ENCODE results near the gene SV2B. TPM values are rescaled to one million over a fixed set of nuclear protein-coding genes. Genes with fewer than 3 reads are reported as not detected.

Gene SV2B
- polyA plus RNA-seq, 1 donor = 0.67 TPM

DNA sequence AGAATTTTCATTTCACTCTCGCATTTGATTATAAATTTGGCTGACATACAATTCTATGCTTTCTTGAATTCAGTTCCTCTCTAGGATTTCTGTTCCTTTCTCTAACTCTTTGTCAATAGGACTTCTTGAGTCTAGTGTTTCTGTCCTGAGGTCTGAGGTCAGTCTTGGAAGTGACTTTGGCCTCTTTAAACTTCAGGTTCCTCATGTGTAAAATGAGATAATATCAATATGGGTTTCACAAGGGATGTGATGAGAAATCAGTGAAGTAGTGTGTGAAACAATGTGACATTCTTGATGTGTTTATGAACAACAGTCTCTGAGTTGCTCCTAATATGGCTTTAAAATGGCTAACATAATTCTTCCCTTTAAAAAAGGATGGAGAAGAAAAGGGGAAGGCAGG is 92.2 kb downstream of the SV2B start:
- no peak for DNase-seq

- DNase-seq = no peak
Observed at GRCh38 chr15:91192690-91193377, 92.8 kb downstream of the SV2B start.

- no peak for DNase-seq
Observed at GRCh38 chr15:91193378-91193720, 93.3 kb downstream of the SV2B start.

DNA sequence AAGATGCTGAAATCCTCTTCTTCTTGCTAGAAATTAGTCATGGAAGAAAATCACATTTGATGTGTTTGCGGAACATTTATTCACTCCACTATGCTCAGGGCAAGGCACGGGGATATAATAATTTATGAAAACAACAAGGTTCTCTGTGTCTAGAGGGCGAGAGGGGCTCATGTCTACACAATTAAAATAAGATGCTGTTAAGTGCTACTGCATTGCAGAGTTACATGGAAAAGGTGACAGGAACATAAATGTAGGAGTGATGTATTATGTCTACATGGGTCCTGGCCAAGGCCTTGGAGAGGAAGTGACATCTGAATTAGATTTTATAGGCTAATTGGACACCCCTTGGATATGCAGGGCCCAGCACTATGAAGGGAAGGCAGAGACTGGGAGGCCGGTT is 96.1 kb downstream of the SV2B start:
- DNase-seq = no peak

DNA sequence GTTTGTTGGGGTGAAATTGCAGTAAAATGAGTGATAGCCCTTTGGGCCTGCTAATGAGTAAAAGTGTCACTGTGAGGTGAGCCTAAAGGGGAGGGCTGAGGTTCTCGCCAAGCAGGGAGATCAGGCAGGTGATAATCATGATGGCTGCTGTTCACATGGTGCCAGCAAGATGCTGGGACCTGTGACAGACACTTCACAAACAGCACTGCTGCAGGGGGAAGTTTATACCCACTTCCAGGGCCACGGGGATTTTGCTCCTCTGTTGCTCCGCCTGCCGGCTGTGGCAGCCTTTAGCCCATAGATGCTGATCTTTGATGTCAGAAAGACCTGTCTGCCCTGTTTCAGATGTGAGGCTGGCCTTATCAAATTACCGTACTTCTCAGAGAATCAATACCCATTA is 96.7 kb downstream of the SV2B start:
- no peak for DNase-seq

- DNase-seq = no peak
Observed at GRCh38 chr15:91199511-91199910, 99.5 kb downstream of the SV2B start.

DNA sequence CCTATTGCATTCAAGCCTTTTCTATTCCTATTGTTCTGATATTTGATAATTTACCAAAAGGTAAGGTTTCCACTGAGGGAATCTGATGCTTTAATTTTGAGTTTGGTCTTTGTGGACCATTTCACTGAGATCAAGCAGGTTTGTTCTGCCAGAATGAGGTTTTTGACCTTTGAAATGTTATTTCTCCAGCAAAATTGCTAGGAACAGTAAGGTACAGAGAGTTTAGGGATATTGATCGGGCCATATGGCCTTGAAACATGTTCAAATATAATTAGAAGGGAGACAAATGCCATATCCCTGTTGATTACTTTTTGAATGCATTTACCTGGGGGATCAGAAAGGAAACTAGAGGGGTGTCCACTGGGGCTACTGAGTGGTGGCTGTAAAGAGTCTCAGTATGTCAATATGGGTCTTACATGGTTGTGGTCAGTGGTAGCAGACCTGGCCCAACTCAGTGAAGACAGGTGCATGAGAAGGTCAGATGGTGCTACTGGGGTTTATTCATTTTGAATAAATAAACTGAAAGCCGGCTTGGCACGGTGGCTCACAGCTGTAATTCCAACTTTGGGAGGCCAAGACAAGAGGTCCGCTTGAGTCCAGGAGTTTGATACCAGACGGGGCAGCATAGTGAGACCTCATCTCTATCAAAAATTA is 100.2 kb downstream of the SV2B start:
- no peak for DNase-seq

DNA sequence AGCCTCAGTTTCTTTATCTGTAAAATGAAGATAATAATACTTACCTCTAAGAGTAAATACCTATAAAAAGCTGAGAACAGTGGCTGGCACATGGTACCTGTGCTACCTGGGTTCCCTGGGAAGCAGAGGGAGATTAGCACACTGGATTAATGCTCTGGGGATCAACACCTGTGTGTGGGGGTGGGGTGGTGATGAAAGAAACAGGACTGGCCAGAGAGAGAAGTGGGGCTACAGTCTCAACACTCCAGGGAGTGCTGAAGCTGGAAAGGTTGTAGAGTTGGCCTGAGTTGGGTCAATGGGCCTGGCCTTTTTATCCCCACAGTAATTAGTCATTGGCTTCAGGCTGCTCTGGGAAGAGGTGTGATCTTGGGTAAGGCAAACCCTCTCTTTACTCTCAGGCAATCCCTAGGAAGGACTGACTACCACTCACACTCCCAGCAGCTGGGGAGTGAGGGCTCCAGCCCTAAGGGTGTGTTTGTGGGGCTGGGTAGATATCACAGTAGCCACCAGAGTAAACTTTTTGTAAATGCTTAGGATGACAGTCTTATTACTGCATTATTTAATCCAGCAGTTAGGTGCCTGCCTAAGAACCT is 102.5 kb downstream of the SV2B start:
- no peak for DNase-seq

- no peak for DNase-seq
Observed at GRCh38 chr15:91203619-91204203, 103.7 kb downstream of the SV2B start.

DNA sequence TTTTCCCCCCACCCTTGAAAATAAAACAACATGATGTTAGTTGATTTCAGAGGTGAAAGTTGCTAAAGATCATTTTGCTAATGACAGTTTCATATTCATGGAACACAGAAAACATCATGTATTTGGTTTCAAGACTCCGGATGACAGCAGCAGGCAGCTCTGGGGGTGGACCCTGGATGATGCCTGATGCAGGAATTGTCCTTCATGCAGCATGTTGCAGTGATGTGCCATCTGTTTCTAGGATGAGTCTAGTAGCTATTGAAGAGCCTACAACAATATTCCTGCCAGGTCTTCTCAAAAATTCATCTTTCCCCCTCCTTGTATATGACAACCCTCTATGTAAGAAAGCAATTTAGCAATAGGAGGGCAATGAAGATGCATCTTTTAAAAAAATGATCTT is 108.3 kb downstream of the SV2B start:
- no peak for DNase-seq

- DNase-seq = no peak
Observed at GRCh38 chr15:91209318-91209717, 109.3 kb downstream of the SV2B start.

GRCh38 chr15:91209726-91210125 is 109.7 kb downstream of the SV2B start:
- DNase-seq = no peak

DNA sequence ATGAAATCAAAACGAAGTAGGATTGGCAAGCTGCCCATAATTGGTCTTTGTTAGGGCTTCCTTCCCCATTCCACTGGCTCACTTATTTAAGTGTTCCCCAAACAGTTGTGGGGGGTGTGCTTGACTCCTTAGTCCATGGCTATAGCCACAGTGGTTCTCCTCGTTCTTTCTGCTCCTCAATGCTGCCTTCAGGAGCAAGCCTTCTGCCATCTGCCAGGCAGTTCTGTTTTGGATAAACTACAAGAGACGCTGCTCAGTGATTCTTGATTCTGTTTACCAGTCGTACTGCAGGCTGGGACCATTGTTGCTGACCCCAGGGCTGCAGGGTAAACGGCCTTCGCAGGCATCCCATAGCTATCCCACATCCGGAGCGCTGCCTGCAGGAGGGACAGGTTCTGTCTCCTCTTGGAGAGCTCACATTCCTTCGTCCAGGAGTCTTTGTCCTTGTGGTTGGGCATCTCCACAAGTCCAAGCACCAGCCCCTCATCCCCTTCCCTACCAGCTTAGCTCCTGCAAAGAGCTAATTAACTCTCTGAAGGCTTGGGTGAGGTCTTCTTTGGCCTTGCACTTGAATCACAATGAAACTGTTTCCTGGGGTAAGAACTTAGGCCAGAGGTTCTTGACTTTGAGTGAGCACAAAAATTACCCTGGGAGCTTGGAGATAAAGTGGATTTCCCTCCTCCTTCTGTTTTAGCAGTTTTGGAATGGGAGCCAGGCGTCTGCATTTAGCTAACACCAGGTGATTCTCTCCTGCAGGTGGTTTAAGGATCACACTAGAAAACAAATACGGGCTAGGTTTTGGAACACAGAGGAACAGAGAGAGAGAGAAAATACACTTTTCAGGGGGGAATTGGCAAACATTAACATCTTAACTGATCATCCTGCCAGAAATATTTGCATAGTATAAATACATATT is 114.9 kb downstream of the SV2B start:
- DNase-seq = no peak

DNA sequence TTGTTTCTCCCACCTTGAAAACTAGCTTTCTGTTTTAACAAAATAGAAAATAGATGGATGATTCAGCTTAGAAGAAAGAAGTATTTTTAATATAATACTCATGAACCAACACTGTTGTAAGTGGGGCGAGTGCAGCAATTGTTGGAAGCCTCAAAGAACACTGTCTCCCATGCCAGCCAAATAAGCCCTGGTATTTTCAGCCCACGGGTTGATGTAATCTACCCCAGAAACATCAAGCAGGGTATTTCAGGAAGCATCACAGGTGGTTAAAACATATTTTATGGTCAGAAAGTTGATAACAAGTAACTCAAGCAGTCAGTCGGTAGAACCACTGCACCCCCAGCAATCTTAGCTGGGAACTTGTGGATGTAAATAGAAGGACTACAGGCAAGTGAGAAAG is 115.9 kb downstream of the SV2B start:
- no peak for DNase-seq

DNA sequence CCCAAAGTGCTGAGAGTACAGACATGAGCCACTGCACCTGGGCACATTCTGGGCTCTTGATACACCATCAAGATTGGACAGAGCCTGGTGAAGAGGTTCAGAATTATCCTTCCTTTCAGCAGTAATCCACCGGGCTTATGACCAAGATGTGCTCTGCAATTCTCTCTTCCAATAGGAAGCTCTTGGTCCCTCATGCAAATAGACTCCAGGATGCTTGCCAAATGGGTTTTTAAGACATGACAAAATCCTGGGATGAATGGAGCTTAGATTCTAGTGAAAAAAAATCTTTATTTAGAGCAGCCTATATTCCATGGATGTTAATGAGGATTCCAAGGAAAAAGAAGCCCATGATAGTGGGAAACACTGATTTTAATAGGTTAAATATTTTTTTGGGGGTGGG is 119.1 kb downstream of the SV2B start:
- no peak for DNase-seq

GRCh38 chr15:91222052-91222451 is 122.0 kb downstream of the SV2B start:
- DNase-seq = no peak

DNA sequence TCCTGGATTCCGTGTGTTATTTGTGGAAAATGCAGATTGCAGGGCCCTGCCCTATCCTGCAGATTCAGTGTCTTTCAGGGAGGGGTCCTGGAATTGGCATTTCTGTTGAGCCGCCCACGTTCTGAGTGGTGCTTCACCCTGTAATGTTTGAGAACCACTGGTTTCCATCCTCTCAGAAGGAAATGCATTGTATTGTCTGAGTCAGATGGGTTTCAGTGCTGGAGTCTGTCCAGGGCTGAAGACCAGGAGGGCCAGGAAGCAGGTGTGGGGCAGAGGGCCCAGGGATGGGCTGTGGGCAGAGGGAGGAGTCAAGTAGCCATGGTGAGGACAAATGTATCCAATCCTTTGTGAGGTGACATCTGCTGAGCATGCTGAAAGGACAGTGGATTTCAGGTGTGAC is 123.8 kb downstream of the SV2B start:
- DNase-seq = no peak

DNA sequence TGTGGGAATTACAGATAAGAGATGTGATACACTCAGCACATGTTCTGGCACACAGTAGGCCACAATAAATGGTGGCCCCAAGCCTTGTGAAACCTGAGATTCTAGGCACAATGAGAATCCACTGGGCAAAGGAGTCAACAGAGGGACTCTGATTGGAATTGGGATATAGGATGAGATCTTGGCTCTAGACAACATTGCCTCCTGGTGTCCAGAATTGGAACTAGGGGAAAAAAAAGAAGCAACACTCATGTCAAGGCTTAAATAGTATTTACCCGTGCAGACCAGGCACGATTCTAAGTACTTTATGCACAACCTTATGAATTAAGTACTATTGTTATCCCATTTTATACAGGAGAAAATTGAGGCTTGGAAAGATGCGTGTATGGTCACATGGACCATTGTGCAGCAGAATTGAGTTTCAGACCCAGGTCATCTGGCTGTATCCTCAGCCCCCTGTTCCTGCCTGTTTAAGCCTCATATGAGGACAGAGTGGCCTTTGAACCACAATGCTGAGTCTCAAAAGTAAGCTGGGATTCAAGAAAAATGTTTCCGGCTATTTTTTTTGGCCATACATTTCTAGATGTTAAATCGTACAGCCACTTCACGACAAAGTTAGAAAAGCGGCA is 124.8 kb downstream of the SV2B start:
- DNase-seq = peak; percentile 47

DNA sequence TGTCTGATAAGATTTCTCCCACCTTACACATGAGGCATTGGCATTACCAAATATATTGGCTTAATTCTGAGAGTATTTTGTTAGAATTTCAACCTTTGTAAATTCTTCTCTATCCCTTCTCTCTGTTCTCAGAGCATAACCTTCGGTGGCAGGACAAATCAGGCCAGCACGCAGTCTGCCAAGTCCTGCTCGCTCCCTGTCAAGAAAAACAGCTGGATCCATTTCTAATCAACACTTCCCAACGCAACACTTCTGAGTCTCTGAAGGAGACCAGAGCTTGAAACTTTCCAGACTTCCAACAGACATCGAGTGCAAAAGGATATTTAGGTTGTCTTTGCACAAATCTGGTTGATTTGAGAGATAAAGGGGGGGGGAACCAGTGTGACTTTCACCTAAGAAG is 125.7 kb downstream of the SV2B start:
- DNase-seq = no peak

GRCh38 chr15:91227117-91227516 is 127.1 kb downstream of the SV2B start:
- DNase-seq = no peak

DNA sequence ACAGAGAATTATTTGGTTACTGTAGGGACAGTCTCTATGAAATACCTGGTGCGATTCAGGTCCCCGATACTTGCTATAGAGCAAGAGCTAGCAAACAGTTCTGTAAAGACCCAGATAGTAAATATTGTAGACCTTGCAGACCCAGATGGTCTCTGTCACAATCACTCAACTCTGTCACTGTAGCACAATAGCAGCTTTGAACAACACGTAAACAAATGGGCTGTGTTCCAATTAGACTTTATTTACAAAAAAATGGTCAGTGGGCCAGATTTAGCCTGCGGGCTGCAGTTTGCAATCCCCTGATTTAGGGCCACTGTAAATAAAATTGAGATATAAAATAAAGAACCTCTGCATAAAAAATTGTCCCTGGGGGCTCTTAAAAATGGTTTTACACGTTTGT is 127.7 kb downstream of the SV2B start:
- no peak for DNase-seq

- DNase-seq = no peak
Observed at GRCh38 chr15:91228383-91228782, 128.3 kb downstream of the SV2B start.
